HCT116 (cell line): ENCODE data around the gene PELI1. TPM values are rescaled to one million over a fixed set of nuclear protein-coding genes. Genes with fewer than 3 reads are reported as not detected.

ENCODE experiments used
- ATAC-seq: fragments of 200-7000 bp; cut with Tn5 transposase; 2 replicates; pipeline ENCODE4 v1.9.1; 2020; ENCODE audit warnings: mild to moderate bottlenecking, moderate library complexity
- BruUV-seq: library from RNA; stranded (reverse); fragments of 400-500 nt; replicated peaks from 2 replicates; lab custom pipeline; 2021; lab: Mats Ljungman, UMichigan
- CTCF ChIA-PET: fragments of 300-600 bp; sonication (Branson Sonifier 250); formaldehyde crosslinking; loops from one replicate; lab custom pipeline; 2021; ENCODE audit warnings: antibody characterized with exemption; lab: Charles Lee
- POLR2A ChIA-PET: fragments of 300-600, 350-600 bp; sonication (Branson Sonifier 250); formaldehyde crosslinking; loops from one replicate; lab custom pipeline; 2021; ENCODE audit warnings: antibody characterized with exemption; lab: Charles Lee
- RAD21 ChIA-PET, 2 experiments: fragments of 300-600 bp; sonication (Branson Sonifier 250); formaldehyde crosslinking; loops; one replicate each; lab custom pipeline; 2023; ENCODE audit warnings: low total read pairs in 2 of 2; ENCODE audit not compliant: uncharacterized antibody in 2 of 2, unreplicated experiment in 2 of 2, low non-redundant PET in 1 of 2; lab: Charles Lee
- DNase-seq: peaks from one replicate; pipeline ENCODE4 v3.0.0-alpha.2; 2010; ENCODE audit warnings: low read depth, low spot score
- H2AFZ ChIP-seq: fragments of 200-600 bp; shearing (Covaris generic), sonication (generic); 2 replicates; pipeline ENCODE4 v1.6.1; 2017; ENCODE audit warnings: low read depth, mixed run types, mixed read lengths, antibody characterized with exemption, low read length; ENCODE audit not compliant: poor library complexity, severe bottlenecking
- H3K27ac ChIP-seq: 2 replicates; pipeline ENCODE4 v1.5.1; 2012; ENCODE audit warnings: low read depth, low read length
- H3K27me3 ChIP-seq: fragments of 200-600 bp; sonication (generic); 2 replicates; pipeline ENCODE4 v1.6.1; 2016; ENCODE audit warnings: mixed run types, low read length, mixed read lengths; ENCODE audit not compliant: insufficient read depth
- H3K36me3 ChIP-seq, 2 experiments: fragments of 200-500 bp in 1 of 2; fragments of 200-600 bp in 1 of 2; sonication (Bioruptor generic) in 1 of 2; sonication (generic) in 1 of 2; 2 replicates each; pipeline versions ENCODE4 v1.5.1 to v1.6.1; 2014 to 2016; ENCODE audit warnings: low read length in 2 of 2, inconsistent platforms in 1 of 2, mixed read lengths in 1 of 2, mixed run types in 1 of 2; ENCODE audit not compliant: insufficient read depth in 2 of 2, control insufficient read depth in 1 of 2
- H3K4me1 ChIP-seq, 2 experiments: fragments of 200-600 bp in 1 of 2; sonication (generic) in 1 of 2; 2 replicates each; pipeline versions ENCODE4 v1.5.1 to v1.6.1; 2012 to 2017; ENCODE audit warnings: low read length in 2 of 2, inconsistent platforms in 1 of 2, mild to moderate bottlenecking in 1 of 2, mixed read lengths in 1 of 2, mixed run types in 1 of 2, moderate library complexity in 1 of 2; ENCODE audit not compliant: insufficient read depth in 2 of 2, control insufficient read depth in 1 of 2
- H3K4me2 ChIP-seq: fragments of 200-600 bp; sonication (generic); 2 replicates; pipeline ENCODE4 v1.6.1; 2017; ENCODE audit warnings: mixed run types, low read length, mixed read lengths
- H3K4me3 ChIP-seq, 2 experiments: fragments of 200-600 bp in 1 of 2; sonication (generic) in 1 of 2; replicated peaks in 1 of 2; 2 replicates each; pipeline ENCODE4 v1.5.1; 2011 to 2016; ENCODE audit warnings: low read length in 2 of 2, control low read depth in 1 of 2, low read depth in 1 of 2, mild to moderate bottlenecking in 1 of 2, mixed read lengths in 1 of 2, mixed run types in 1 of 2
- H3K79me2 ChIP-seq: fragments of 200-600 bp; sonication (generic); 2 replicates; pipeline ENCODE4 v1.6.1; 2017; ENCODE audit warnings: mild to moderate bottlenecking, mixed run types, low read length, moderate library complexity, mixed read lengths; ENCODE audit not compliant: insufficient read depth
- H3K9ac ChIP-seq: fragments of 200-600 bp; sonication (generic); 2 replicates; pipeline ENCODE4 v1.6.1; 2016; ENCODE audit warnings: low read length, mixed read lengths
- H3K9me2 ChIP-seq: fragments of 200-600 bp; sonication (generic), shearing (Covaris generic); 2 replicates; pipeline ENCODE4 v1.6.1; 2017; ENCODE audit warnings: mixed run types, mild to moderate bottlenecking, moderate library complexity; ENCODE audit not compliant: insufficient read depth
- H3K9me3 ChIP-seq, 2 experiments: fragments of 200-500 bp in 1 of 2; fragments of 200-600 bp in 1 of 2; sonication (Bioruptor generic) in 1 of 2; sonication (generic) in 1 of 2; 2 replicates each; pipeline ENCODE4 v1.6.1; 2014 to 2017; ENCODE audit warnings: low read length in 2 of 2, mixed read lengths in 2 of 2, inconsistent platforms in 1 of 2, low read depth in 1 of 2, mild to moderate bottlenecking in 1 of 2, mixed run types in 1 of 2, moderate library complexity in 1 of 2; ENCODE audit not compliant: control insufficient read depth in 1 of 2, insufficient read depth in 1 of 2
- H4K20me1 ChIP-seq: fragments of 200-600 bp; sonication (generic), shearing (Covaris generic); 2 replicates; pipeline ENCODE4 v1.6.1; 2017; ENCODE audit warnings: mixed run types, mild to moderate bottlenecking, moderate library complexity; ENCODE audit not compliant: insufficient read depth
- CBX3 ChIP-seq: IDR thresholded peaks from 2 replicates; pipeline ENCODE4 v1.6.1; 2012; ENCODE audit warnings: low read depth
- CTCF ChIP-seq, 3 experiments: fragments of 200-600 bp in 1 of 3; sonication (generic) in 1 of 3; IDR thresholded peaks in 2 of 3; conservative IDR thresholded peaks in 1 of 3; 2 replicates each; pipeline ENCODE4 v1.5.1; 2012 to 2017; ENCODE audit warnings: low read depth in 2 of 3, low read length in 2 of 3, antibody characterized with exemption in 1 of 3, borderline replicate concordance in 1 of 3, control low read depth in 1 of 3, mild to moderate bottlenecking in 1 of 3, mixed read lengths in 1 of 3, mixed run types in 1 of 3, moderate library complexity in 1 of 3; ENCODE audit not compliant: insufficient read depth in 1 of 3
- EGR1 ChIP-seq: IDR thresholded peaks from 2 replicates; pipeline ENCODE4 v1.6.1; 2012; ENCODE audit warnings: low read depth
- EZH2 ChIP-seq: fragments of 200-600 bp; sonication (generic); IDR thresholded peaks from 2 replicates; pipeline ENCODE4 v1.6.1; 2017; ENCODE audit warnings: antibody characterized with exemption, mixed run types
- JUND ChIP-seq: IDR thresholded peaks from 2 replicates; pipeline ENCODE4 v1.6.1; 2012
- POLR2AphosphoS5 ChIP-seq: IDR thresholded peaks from 2 replicates; pipeline ENCODE4 v1.6.1; 2011; ENCODE audit warnings: mild to moderate bottlenecking, low read depth, low read length, moderate library complexity
- SP1 ChIP-seq: IDR thresholded peaks from 2 replicates; pipeline ENCODE4 v1.6.1; 2012; ENCODE audit warnings: low read depth
- ZFX ChIP-seq: fragments of 450-650 bp; IDR thresholded peaks from 2 replicates; pipeline ENCODE4 v1.6.1; 2017
- ZNF274 ChIP-seq: fragments of 200-500 bp; sonication (Bioruptor generic); IDR thresholded peaks from 2 replicates; pipeline ENCODE4 v1.6.1; 2014; ENCODE audit warnings: mild to moderate bottlenecking, low read depth, low read length, inconsistent platforms
- intact Hi-C: fragments of 100-400 bp; cut with micrococcal nuclease; formaldehyde crosslinking; loops from 2 replicates; pipeline ENCODE4 v1.10.0; 2022
- total RNA-seq: library from RNA; stranded (reverse); gene quantifications from one replicate; pipeline ENCODE4 v1.2.1, GENCODE V29; 2021; ENCODE audit not compliant: unreplicated experiment

The PELI1 gene
- total RNA-seq, 1 experiment from 2014 or later, result 7.9 TPM

GRCh38 chr2:64135421-64135820, 8.8 kb downstream of the PELI1 start:
- no peaks in the 10 kb centered on the region; the same call in 1 of the 2 replicates for H3K79me2 ChIP-seq

More at GRCh38 chr2:64135421-64135820, 8.8 kb downstream of the PELI1 start:
- intact Hi-C loops, result no loop called here
- RAD21 ChIA-PET, result no interaction called here
- H3K9me3 ChIP-seq, result no peaks in the 10 kb centered on the region
- TF ChIP-seq CBX3 (no peak), SP1 (no peak), EGR1 (no peak), CTCF (IDR thresholded peaks at IDR 0.05 in 2 of 3, conservative IDR thresholded peaks at IDR 0.05 in 1 of 3; ENCODE audit: borderline replicate concordance in 1 of 3, insufficient read depth in 1 of 3, low read depth in 2 of 3, low read length in 2 of 3) (no peak), ZFX (no peak), POLR2AphosphoS5 (no peak), ZNF274 (no peak), JUND (no peak), EZH2 (no peak)
- TF ChIP-seq, all 23 proteins: peak for 0
- H3K36me3 ChIP-seq, result no peaks in the 10 kb centered on the region
- no peak overlapping the region for H2AFZ ChIP-seq
- ChIA-PET POLR2A (no interaction called here), CTCF (no interaction called here)
- ATAC-seq (no peak), DNase-seq (no peak)
- peaks cover 0 to 7% of the 10 kb centered on the region in 2 experiments; a peak in 3 of 4 replicates for H3K4me1 ChIP-seq
- no peak overlapping the region for H3K9ac ChIP-seq
- no TSS peak for BruUV-seq
- no peaks in the 10 kb centered on the region for H3K9me2 ChIP-seq
- no peak overlapping the region for H3K4me3 ChIP-seq
- no peak overlapping the region for H3K27ac ChIP-seq
- no peaks in the 10 kb centered on the region for H3K27me3 ChIP-seq
- no peak overlapping the region for H3K4me2 ChIP-seq
- no peaks in the 10 kb centered on the region for H4K20me1 ChIP-seq
